Myometrial cell (primary cell): Measurements from ENCODE around the gene PIWIL1. TPM values are rescaled to one million over a fixed set of nuclear protein-coding genes. Genes with fewer than 3 reads are reported as not detected.

Experiments
- total RNA-seq: library from RNA; depleted of rRNA; stranded (reverse); fragments of >200 nt; gene quantifications from 2 replicates; pipeline ENCODE4 v1.2.3, GENCODE V29; 2015

PIWIL1 gene
- total RNA-seq, result not detected in 2 replicates

DNA sequence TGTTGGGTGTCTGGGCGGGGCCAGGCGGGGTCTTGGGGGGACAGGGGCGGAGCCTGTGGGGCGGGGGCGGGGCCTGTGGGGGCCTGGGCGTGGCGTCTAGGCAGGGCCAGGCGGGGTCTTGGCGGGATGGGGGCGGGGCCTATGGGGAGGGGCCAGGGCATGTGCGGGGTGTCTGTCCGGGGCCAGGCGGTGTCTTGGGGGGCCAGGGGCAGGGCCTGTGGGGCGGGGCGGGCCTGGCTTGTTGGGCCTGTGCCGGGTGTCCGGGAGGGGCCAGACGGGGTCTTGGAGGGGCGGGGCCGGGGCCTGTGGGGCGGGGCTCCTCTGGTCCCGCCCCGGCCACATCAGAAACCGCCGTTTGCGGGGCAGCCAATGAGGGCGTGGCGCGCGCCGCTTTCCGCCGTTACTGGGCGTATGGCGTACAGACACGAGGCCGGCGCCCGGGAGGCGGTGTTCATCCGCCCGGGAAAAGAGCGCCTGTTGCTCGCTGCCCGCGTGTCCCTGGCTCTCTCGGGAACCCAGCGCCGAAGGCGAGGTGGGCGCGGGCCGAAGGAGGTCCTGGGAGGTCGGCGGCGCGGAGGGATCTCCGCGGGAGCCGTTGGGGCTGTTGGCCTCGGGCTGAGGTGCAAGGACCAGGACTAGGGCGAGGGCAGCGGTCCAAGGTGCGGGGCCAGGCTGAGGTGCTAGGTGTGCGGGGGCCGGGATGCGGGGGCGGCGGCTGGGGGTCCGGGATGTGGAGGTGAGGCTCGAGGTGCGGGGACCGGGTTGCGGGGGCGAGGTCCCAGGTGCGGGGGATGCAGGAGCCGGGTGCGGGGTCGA is at the start of gene PIWIL1:
Gene PIWIL1, plus strand, starts transcription at position 400 of the 816 bp plus-strand sequence. CDS start 4,705 bp downstream, outside the sequence.

Other genes with a start within 250 kb of the PIWIL1 start
- gene FZD10, start 175.4 kb upstream of the PIWIL1 start, total RNA-seq, result under 0.01 TPM in 1 of 2 replicates, not detected in the other